NCI-H526 treated with DMSO at 0.1 percent for 48 hours (cell line): ENCODE data around the gene MAP7D1.
"Not testable (repeated sequence)": the region's sequence is repeated elsewhere in the genome, so short reads cannot be mapped to it uniquely, and the experiment has no call there.

ENCODE experiments used
- DNase-seq: peaks from one replicate; lab custom pipeline; 2025; lab: John Stamatoyannopoulos, UW

MAP7D1 gene

GRCh38 chr1:36168514-36168913 is 12.6 kb downstream of the MAP7D1 start:
- no peak for DNase-seq

DNA sequence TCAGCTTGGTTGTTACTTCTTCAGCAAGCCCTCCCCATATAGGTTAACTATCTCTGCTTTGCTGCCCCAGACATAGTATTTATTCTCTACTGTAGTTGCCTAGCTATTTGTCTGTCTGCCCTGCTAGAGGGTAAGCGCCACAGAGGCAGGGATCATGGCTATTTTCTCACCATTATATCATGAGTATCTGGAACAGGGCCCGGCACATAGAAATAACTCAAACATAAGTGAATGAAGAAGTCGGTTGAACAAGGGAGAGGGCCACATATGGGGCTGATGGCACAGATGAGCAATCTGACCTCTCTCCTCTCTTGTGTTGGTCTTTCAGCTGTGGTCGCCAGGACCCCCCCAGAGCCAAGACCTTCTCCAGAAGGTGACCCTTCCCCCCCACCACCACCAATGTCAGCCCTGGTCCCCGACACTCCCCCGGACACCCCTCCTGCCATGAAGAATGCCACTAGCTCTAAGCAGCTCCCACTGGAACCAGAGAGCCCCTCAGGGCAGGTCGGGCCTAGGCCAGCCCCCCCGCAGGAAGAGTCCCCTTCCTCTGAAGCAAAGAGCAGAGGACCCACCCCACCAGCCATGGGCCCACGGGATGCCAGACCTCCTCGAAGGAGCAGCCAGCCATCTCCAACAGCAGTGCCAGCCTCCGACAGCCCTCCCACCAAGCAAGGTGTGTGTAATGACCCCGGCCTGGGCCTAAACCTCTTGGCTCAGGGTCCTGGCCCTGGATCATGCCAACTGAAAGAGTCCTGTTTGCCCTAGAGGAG is 14.9 kb downstream of the MAP7D1 start:
- DNase-seq, result no peak

DNA sequence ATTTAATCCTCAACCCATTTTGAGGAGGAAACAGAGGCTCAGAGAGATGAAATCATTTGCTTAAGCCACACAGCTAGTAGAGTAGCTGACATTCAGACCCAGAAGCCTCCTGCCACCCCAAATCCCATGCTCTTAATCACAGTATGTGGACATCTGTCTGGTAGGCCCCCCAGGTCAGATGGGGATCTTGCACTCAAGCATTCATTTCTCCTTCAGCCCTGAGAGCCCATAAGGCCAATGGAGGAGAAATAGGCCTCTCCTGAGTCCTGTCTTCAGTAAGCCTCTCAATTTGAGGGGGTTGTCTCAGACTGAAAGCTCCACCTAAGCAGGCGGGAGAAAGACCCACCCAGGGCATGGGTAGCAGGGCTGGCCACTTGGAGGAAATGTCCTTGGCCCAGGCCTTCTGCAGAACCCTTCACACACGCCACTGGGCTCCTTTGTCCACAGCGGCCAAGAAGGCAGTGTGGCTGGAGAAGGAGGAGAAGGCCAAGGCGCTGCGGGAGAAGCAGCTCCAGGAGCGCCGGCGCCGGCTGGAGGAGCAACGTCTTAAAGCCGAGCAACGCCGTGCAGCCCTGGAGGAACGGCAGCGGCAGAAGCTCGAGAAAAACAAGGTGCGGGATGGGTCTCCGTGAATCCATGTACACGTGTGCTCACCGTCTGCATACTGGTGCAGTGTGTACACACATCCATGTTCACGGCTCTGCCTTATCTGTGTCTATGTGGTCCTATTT is 16.2 kb downstream of the MAP7D1 start:
- DNase-seq, result no peak

DNA sequence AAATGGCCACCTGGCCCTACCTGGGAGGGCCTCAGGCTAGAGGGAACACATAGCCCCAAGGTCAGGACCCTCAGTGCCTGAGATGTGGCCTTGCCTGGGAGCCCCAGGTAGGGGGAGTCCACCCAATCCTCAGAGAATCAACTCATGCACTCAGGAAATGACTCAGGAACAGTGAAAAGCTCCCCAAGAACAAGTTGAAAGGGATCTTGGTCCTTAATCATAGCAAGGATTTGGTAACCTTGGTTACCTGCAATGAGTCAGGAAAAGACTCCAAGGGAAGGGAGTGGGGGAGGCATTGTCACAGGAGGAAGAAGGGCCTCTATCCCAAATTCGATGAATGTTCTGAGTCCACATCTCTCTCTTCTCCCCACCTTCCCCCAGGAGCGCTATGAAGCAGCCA is 17.0 kb downstream of the MAP7D1 start:
- no peak for DNase-seq

DNA sequence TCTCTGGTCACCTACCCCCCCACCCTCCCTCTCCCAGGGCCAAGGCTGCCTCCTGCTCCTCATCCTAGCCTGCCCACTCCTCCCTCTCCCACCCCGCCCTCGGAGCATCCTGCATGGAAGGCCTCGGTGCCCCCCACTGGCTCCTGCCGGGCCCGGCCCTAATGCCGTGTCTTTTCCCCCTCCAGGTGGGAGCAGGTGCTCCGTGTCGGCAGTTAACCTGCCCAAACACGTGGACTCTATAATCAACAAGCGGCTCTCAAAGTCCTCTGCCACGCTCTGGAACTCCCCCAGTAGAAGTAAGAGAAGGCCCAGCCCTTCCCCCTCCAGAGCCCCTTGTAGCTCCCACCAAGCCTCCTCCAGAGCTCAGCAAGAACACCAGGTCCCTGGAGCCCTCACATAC is 18.8 kb downstream of the MAP7D1 start:
- DNase-seq, result peak; percentile 49

GRCh38 chr1:36175137-36176095 is 19.5 kb downstream of the MAP7D1 start:
- DNase-seq, result peak; percentile 29

DNA sequence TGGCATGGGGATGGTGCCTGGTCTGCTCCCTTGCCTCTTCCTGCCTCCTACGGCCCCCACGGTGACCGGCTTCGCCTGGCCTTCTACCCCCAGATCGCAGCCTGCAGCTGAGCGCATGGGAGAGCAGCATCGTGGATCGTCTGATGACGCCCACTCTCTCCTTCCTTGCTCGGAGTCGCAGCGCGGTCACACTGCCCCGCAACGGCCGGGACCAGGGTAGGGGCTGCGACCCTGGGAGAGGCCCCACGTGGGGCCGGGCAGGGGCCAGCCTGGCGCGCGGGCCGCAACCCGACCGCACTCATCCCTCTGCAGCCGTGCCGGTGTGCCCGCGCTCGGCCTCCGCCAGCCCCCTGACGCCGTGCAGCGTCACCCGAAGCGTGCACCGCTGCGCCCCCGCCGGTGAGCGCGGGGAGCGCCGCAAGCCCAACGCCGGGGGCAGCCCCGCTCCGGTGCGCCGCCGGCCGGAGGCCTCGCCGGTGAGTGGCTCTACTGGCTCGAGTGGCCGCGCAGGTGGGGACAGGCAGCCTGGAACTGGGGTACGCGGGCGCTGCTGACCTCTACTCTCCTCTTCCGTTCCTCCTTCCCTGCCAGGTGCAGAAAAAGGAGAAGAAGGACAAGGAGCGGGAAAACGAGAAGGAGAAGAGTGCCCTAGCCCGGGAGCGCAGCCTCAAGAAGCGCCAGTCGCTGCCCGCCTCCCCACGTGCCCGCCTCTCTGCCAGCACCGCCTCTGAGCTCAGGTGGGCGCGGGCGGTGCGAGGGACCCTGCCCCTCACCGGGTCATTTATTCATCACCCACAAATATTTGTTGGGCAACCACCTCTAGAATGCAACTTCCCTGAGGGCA is 20.4 kb downstream of the MAP7D1 start:
- DNase-seq, result no peak

DNA sequence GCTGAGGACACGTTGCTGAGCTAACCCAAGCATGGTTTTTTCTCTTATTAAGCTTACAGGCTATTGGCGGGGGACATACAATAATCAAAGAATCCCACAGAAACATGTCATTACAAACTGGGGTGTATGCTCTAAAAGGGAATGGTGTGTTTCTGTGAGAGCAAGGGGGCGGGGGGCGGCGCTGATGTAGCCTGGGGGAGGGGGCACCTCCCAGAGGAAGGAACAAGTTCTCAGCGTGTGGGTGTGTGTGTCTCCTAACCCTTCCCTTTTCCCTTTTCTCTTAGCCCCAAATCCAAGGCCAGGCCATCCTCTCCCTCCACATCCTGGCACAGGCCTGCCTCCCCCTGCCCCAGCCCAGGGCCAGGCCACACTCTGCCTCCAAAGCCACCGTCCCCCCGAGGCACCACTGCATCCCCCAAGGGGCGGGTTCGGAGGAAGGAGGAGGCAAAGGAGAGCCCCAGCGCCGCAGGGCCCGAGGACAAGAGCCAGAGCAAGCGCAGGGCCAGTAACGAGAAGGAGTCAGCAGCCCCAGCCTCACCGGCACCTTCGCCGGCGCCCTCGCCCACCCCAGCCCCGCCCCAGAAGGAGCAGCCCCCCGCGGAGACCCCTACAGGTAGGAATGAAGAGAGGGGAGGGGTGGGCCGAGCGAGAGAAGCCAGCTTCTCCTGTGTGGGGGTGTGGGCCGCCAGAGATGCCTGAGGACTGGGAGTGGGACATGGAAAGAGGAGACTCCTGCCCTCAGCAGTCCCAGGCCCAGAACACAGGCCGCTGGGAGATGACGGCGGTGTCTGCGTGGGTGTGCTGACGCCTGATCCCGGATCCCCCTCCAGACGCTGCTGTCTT is 21.9 kb downstream of the MAP7D1 start:
- DNase-seq, result no peak

- DNase-seq, result peak; percentile 82
These were observed 22.7 kb downstream of the MAP7D1 start for GRCh38 chr1:36178471-36179219.

GRCh38 chr1:36179220-36179600 is 23.2 kb downstream of the MAP7D1 start:
- no peak for DNase-seq

GRCh38 chr1:36182734-36183133 is 26.8 kb downstream of the MAP7D1 start:
- no peak for DNase-seq

GRCh38 chr1:36183309-36183856 is 27.4 kb downstream of the MAP7D1 start:
- DNase-seq, result no peak

- DNase-seq, result peak; percentile 88
These were observed 32.0 kb downstream of the MAP7D1 start for GRCh38 chr1:36187800-36188593.

- DNase-seq, result not testable (repeated sequence)
These were observed 40.8 kb downstream of the MAP7D1 start for GRCh38 chr1:36196805-36197204.

DNA sequence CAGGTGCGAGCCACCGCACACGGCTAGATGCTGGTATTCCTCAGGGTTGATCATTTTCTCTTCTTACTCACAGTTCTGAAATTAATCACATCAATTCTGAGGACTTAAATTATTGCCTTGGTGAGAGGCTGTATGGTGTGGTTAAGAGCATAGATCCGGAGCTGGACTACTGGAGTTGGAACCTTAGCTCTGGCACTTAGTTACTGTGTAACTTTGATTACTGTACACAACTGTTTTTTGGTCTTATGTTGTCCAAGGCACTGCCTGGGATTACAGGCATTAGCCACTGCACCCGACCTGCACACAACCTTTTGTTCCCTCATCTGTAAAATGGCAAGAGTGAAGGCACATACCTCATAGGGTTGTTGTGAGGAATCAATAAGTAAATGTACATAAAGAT is 42.7 kb downstream of the MAP7D1 start:
- DNase-seq, result no peak

DNA sequence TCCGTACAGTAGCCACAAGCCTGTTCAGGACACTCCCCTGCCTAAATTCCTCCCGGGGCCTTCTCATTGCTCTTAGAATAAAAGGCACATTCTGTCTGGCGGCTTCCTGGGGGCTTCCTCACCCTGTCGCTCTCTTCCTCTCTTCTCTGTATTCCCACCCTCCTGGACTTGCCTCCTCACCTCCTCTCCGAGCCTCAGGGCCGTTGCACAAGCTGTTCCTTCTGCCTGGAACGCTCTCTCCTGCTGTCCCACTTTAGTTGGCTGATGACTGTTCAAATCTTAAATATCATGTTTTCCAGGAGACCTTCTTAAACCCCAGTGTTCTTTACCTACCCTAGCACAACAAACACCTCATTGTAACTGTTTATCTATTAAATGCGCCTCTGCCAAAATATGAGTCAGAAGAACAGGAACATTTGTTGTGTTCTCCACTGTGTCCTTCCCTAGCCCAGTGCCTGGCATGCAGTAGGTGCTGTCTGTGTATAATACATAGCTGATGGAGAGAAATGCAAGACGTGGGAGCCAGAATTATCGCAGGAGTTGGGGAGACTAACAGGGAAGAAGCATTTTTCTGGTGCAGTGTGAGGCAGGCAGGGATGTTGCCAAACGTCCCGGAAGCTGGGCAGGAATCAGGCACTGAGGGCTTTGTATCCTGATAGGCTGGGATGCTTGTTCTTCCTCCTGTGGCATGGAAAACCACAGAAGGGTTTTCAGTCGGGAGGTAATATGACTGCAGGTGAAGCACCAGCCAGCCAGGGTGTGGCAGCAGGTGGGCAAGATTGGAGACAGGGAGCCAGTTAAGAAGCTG is 44.2 kb downstream of the MAP7D1 start:
- peak; percentile 64 for DNase-seq

GRCh38 chr1:36203027-36203553 is 47.1 kb downstream of the MAP7D1 start:
- no peak for DNase-seq
